ENCODE measurements around the gene MCTP1.
A peak's percentile ranks its signal among the peaks of the same experiment; 100 is the strongest.

The MCTP1 gene

DNA sequence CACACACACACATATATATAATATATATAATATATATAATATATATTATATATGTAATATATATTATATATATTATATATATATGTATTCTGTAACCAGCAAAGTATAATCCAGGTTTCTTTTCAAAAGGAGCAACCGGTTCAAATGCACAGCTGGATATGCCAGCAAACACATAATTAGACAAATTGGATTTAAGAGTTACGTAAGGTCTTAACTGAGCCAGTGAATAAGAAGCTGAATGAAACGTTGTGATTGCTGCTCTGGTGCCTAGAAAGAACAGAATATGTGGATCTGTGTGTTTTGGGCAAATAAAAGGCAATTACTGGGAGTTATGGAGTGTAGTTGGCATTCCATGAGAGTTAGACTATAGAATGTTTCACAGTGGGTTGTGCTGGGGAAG is 488.3 kb downstream of the MCTP1 start:
- Histone ChIP-seq H3K27ac (ENCODE audit: low read length) (no peak overlapping the region), H3K27me3 (ENCODE audit: low read depth, low read length) (no peaks in the 10 kb centered on the region), H3K4me1 (ENCODE audit: control insufficient read depth in 1 of 2, insufficient read depth in 2 of 2, low read length in 2 of 2) (no peaks in the 10 kb centered on the region), H3K4me3 (ENCODE audit: low read depth in 1 of 2, low read length in 2 of 2) (no peak overlapping the region), H3K36me3 (ENCODE audit: control insufficient read depth in 1 of 2, insufficient read depth in 2 of 2, low read length in 2 of 2) (peaks cover 0 to 4% of the 10 kb centered on the region in 2 donors), H3K9me3 (ENCODE audit: control insufficient read depth in 1 of 2, low read length in 2 of 2) (no peaks in the 10 kb centered on the region)

DNA sequence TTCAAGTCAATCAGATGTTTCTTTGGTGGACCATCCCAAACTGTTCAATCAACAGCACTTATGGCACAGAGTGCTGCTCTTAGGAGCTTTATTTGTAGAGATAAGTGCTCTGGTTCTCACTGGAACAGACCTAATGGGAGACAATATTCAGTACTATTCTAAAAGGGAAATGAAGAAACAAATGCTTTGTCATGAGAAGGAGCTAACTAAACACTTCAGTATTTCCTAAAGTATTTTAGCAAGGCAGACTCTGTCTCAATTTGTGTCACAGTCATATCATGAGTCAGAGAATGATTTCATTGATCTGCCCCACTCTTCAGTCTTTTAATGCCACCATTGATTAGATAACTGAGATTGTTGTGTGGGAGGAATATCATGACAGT is 491.1 kb downstream of the MCTP1 start:
- peaks cover 0 to 4% of the 10 kb centered on the region in 2 donors for H3K36me3 ChIP-seq (ENCODE audit: control insufficient read depth in 1 of 2, insufficient read depth in 2 of 2, low read length in 2 of 2)
- H3K4me3 ChIP-seq (ENCODE audit: low read depth in 1 of 2, low read length in 2 of 2) = no peak overlapping the region
- no peaks in the 10 kb centered on the region for H3K27me3 ChIP-seq (ENCODE audit: low read depth, low read length)
- peak overlapping the region; percentile 32 for H3K27ac ChIP-seq (ENCODE audit: low read length)
- no peaks in the 10 kb centered on the region for H3K4me1 ChIP-seq (ENCODE audit: control insufficient read depth in 1 of 2, insufficient read depth in 2 of 2, low read length in 2 of 2)
- H3K9me3 ChIP-seq (ENCODE audit: control insufficient read depth in 1 of 2, low read length in 2 of 2) = no peaks in the 10 kb centered on the region

GRCh38 chr5:94793113-94793815 is 491.6 kb downstream of the MCTP1 start:
- Histone ChIP-seq H3K27ac (ENCODE audit: low read length) (peak overlapping the region; percentile 32), H3K9me3 (ENCODE audit: control insufficient read depth in 1 of 2, low read length in 2 of 2) (no peaks in the 10 kb centered on the region), H3K4me3 (ENCODE audit: low read depth in 1 of 2, low read length in 2 of 2) (no peak overlapping the region), H3K4me1 (ENCODE audit: control insufficient read depth in 1 of 2, insufficient read depth in 2 of 2, low read length in 2 of 2) (no peaks in the 10 kb centered on the region), H3K36me3 (ENCODE audit: control insufficient read depth in 1 of 2, insufficient read depth in 2 of 2, low read length in 2 of 2) (peaks cover 0 to 4% of the 10 kb centered on the region in 2 donors), H3K27me3 (ENCODE audit: low read depth, low read length) (no peaks in the 10 kb centered on the region)

GRCh38 chr5:94791829-94792228 is 493.1 kb downstream of the MCTP1 start:
- Histone ChIP-seq H3K36me3 (ENCODE audit: control insufficient read depth in 1 of 2, insufficient read depth in 2 of 2, low read length in 2 of 2) (peaks cover 0 to 4% of the 10 kb centered on the region in 2 donors), H3K27me3 (ENCODE audit: low read depth, low read length) (no peaks in the 10 kb centered on the region), H3K27ac (ENCODE audit: low read length) (no peak overlapping the region), H3K4me3 (ENCODE audit: low read depth in 1 of 2, low read length in 2 of 2) (no peak overlapping the region), H3K9me3 (ENCODE audit: control insufficient read depth in 1 of 2, low read length in 2 of 2) (no peaks in the 10 kb centered on the region), H3K4me1 (ENCODE audit: control insufficient read depth in 1 of 2, insufficient read depth in 2 of 2, low read length in 2 of 2) (no peaks in the 10 kb centered on the region)

DNA sequence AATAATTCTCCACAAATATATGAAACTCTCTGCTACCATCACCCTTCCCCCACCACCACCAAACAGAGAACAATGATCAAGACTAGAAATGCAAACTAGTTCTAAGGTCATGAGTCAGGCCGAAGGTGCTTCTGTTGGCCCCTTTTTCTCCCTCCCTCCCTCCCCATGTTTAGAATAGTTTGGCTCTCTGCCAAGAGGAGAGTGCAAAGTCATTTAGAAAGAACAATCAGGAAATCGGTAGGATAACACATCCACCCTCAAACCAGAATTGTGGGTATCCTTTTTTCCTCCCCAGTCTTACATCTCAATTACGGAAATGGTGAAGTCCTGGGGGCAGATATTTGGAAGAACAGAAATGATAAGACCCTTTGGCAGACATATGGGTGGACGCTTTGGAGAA is 496.4 kb downstream of the MCTP1 start:
- Histone ChIP-seq H3K36me3 (ENCODE audit: control insufficient read depth in 1 of 2, insufficient read depth in 2 of 2, low read length in 2 of 2) (peaks cover 0 to 1% of the 10 kb centered on the region in 2 donors), H3K9me3 (ENCODE audit: control insufficient read depth in 1 of 2, low read length in 2 of 2) (no peaks in the 10 kb centered on the region), H3K27me3 (ENCODE audit: low read depth, low read length) (no peaks in the 10 kb centered on the region), H3K4me3 (ENCODE audit: low read depth in 1 of 2, low read length in 2 of 2) (no peak overlapping the region), H3K4me1 (ENCODE audit: control insufficient read depth in 1 of 2, insufficient read depth in 2 of 2, low read length in 2 of 2) (no peaks in the 10 kb centered on the region), H3K27ac (ENCODE audit: low read length) (no peak overlapping the region)

- Histone ChIP-seq H3K9me3 (ENCODE audit: control insufficient read depth in 1 of 2, low read length in 2 of 2) (no peaks in the 10 kb centered on the region), H3K27ac (ENCODE audit: low read length) (no peak overlapping the region), H3K27me3 (ENCODE audit: low read depth, low read length) (no peaks in the 10 kb centered on the region), H3K36me3 (ENCODE audit: control insufficient read depth in 1 of 2, insufficient read depth in 2 of 2, low read length in 2 of 2) (no peaks in the 10 kb centered on the region), H3K4me3 (ENCODE audit: low read depth in 1 of 2, low read length in 2 of 2) (no peak overlapping the region), H3K4me1 (ENCODE audit: control insufficient read depth in 1 of 2, insufficient read depth in 2 of 2, low read length in 2 of 2) (no peaks in the 10 kb centered on the region)
These were observed 500.1 kb downstream of the MCTP1 start for GRCh38 chr5:94784536-94785505.

DNA sequence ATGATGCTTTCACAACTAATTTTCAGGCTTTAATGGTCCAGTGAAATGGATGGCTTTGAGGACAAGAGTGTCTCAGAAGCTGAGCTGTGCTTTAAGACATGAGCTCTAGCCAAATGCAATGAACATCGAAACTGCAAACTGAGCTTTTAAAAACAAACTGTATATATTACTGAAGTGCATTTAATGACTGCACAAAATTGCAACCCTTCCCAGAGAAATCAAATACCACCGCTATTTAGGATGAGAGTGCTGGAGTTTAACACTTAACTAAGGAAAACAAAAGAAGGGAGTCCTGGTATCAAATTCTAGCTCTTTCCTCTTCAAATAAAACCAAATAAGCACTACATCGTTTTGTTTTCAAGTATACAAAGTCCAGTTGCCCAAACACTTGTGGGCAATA is 502.5 kb downstream of the MCTP1 start:
- no peaks in the 10 kb centered on the region for H3K36me3 ChIP-seq (ENCODE audit: control insufficient read depth in 1 of 2, insufficient read depth in 2 of 2, low read length in 2 of 2)
- no peak overlapping the region for H3K27ac ChIP-seq (ENCODE audit: low read length)

GRCh38 chr5:94779684-94780083 is 505.2 kb downstream of the MCTP1 start:
- H3K27ac ChIP-seq (ENCODE audit: low read length) = no peak overlapping the region
- H3K36me3 ChIP-seq (ENCODE audit: control insufficient read depth in 1 of 2, insufficient read depth in 2 of 2, low read length in 2 of 2) = no peaks in the 10 kb centered on the region
- H3K9me3 ChIP-seq (ENCODE audit: control insufficient read depth in 1 of 2, low read length in 2 of 2) = no peaks in the 10 kb centered on the region
- H3K4me1 ChIP-seq (ENCODE audit: control insufficient read depth in 1 of 2, insufficient read depth in 2 of 2, low read length in 2 of 2) = no peaks in the 10 kb centered on the region
- H3K4me3 ChIP-seq (ENCODE audit: low read depth in 1 of 2, low read length in 2 of 2) = no peak overlapping the region
- H3K27me3 ChIP-seq (ENCODE audit: low read depth, low read length) = no peaks in the 10 kb centered on the region

More for the DNA sequence above, 502.5 kb downstream of the MCTP1 start:
- H3K9me3 ChIP-seq (ENCODE audit: control insufficient read depth in 1 of 2, low read length in 2 of 2) = no peaks in the 10 kb centered on the region
- no peaks in the 10 kb centered on the region for H3K4me1 ChIP-seq (ENCODE audit: control insufficient read depth in 1 of 2, insufficient read depth in 2 of 2, low read length in 2 of 2)
- no peak overlapping the region for H3K4me3 ChIP-seq (ENCODE audit: low read depth in 1 of 2, low read length in 2 of 2)
- H3K27me3 ChIP-seq (ENCODE audit: low read depth, low read length) = no peaks in the 10 kb centered on the region

DNA sequence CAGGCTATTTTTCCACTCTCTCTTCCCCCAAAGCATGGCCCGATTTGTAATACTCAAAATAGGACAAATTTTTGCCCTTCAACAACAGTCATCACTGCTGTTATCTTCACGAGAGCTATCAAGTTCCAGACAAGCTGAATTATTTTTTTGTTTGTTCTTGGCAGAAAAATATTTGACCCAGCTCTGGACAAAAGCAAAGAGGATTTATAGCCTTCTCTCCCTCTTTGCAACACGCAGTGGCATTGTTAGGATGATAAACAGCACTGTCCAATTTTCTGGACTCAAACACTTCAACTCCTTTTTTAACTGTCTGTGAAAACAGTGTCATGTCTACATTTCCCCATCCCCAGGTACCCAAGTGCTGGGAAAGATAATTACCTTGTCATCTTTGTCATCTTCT is 506.2 kb downstream of the MCTP1 start:
- H3K9me3 ChIP-seq (ENCODE audit: control insufficient read depth in 1 of 2, low read length in 2 of 2) = no peaks in the 10 kb centered on the region
- no peak overlapping the region for H3K27ac ChIP-seq (ENCODE audit: low read length)
- H3K27me3 ChIP-seq (ENCODE audit: low read depth, low read length) = no peaks in the 10 kb centered on the region
- no peaks in the 10 kb centered on the region for H3K36me3 ChIP-seq (ENCODE audit: control insufficient read depth in 1 of 2, insufficient read depth in 2 of 2, low read length in 2 of 2)
- no peaks in the 10 kb centered on the region for H3K4me1 ChIP-seq (ENCODE audit: control insufficient read depth in 1 of 2, insufficient read depth in 2 of 2, low read length in 2 of 2)
- no peak overlapping the region for H3K4me3 ChIP-seq (ENCODE audit: low read depth in 1 of 2, low read length in 2 of 2)

GRCh38 chr5:94778299-94778698 is 506.6 kb downstream of the MCTP1 start:
- H3K9me3 ChIP-seq (ENCODE audit: control insufficient read depth in 1 of 2, low read length in 2 of 2) = no peaks in the 10 kb centered on the region
- no peak overlapping the region for H3K4me3 ChIP-seq (ENCODE audit: low read depth in 1 of 2, low read length in 2 of 2)
- no peaks in the 10 kb centered on the region for H3K27me3 ChIP-seq (ENCODE audit: low read depth, low read length)
- no peak overlapping the region for H3K27ac ChIP-seq (ENCODE audit: low read length)
- H3K36me3 ChIP-seq (ENCODE audit: control insufficient read depth in 1 of 2, insufficient read depth in 2 of 2, low read length in 2 of 2) = no peaks in the 10 kb centered on the region
- no peaks in the 10 kb centered on the region for H3K4me1 ChIP-seq (ENCODE audit: control insufficient read depth in 1 of 2, insufficient read depth in 2 of 2, low read length in 2 of 2)

DNA sequence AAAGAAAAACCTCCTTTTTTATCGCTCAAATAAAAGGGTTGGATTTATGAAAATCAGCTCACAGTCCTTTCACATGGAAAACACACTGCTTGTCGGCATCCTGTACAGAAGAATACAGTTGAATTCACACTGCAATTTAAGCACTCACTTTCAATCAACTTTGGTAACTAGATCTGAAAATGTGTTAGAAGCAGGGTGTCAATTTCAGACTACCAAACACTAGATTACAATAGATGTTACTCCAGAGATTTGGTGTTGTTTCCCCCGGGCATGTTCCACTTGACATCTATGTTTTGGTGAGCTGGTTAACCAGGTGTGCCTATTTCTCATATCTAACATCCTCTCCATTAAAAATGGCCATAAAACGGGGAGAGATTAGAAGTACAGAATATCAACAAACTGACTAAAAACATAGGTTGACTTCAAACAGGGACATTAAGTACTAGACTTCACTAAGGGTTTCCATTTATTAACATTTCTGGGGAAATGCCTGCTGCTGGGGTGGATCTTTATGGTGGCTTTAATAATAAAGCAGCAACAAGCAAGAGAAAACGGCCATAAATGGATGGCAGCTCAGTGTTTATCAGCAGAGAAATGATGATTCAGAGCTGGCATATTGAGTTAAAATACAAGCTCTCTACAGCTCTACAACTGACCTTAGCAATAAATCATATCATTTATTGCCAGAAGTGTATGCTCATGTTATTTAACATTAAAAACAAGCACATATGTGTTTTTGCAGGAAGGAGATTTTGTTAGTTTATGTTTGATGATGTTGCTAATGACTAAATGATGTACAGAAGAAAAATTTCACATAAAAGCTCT is 507.6 kb downstream of the MCTP1 start:
- Histone ChIP-seq H3K27ac (ENCODE audit: low read length) (no peak overlapping the region), H3K36me3 (ENCODE audit: control insufficient read depth in 1 of 2, insufficient read depth in 2 of 2, low read length in 2 of 2) (no peaks in the 10 kb centered on the region), H3K27me3 (ENCODE audit: low read depth, low read length) (no peaks in the 10 kb centered on the region)

More for the DNA sequence above, 507.6 kb downstream of the MCTP1 start:
- H3K9me3 ChIP-seq (ENCODE audit: control insufficient read depth in 1 of 2, low read length in 2 of 2) = no peaks in the 10 kb centered on the region
- no peak overlapping the region for H3K4me3 ChIP-seq (ENCODE audit: low read depth in 1 of 2, low read length in 2 of 2)
- H3K4me1 ChIP-seq (ENCODE audit: control insufficient read depth in 1 of 2, insufficient read depth in 2 of 2, low read length in 2 of 2) = no peaks in the 10 kb centered on the region

Data from muscle layer of duodenum (tissue), 2 donors.